Measurements from ENCODE around the gene HPCAL1.

The HPCAL1 gene

GRCh38 chr2:10320933-10321332 lies 18.2 kb downstream of the HPCAL1 start:
- no peak for DNase-seq (ENCODE audit: low spot score)
- Histone ChIP-seq H3K4me3 (no peak overlapping the region), H3K27ac (no peak overlapping the region)
- no peak for TF ChIP-seq CTCF (IDR thresholded peaks at IDR 0.05)

- no peak overlapping the region for H3K4me3 ChIP-seq
- DNase-seq (ENCODE audit: low spot score), result no peak
- no peak for TF ChIP-seq CTCF (IDR thresholded peaks at IDR 0.05)
- H3K27ac ChIP-seq, result no peak overlapping the region
Observed at GRCh38 chr2:10321622-10322021, 18.9 kb downstream of the HPCAL1 start.

- no peak for DNase-seq (ENCODE audit: low spot score)
- Histone ChIP-seq H3K4me3 (no peak overlapping the region), H3K27ac (no peak overlapping the region)
- TF ChIP-seq CTCF (IDR thresholded peaks at IDR 0.05), result no peak
Observed at GRCh38 chr2:10322481-10322880, 19.8 kb downstream of the HPCAL1 start.

GRCh38 chr2:10322973-10323372 lies 20.3 kb downstream of the HPCAL1 start:
- no peak overlapping the region for H3K27ac ChIP-seq
- no peak overlapping the region for H3K4me3 ChIP-seq
- no peak for DNase-seq (ENCODE audit: low spot score)
- no peak for TF ChIP-seq CTCF (IDR thresholded peaks at IDR 0.05)

DNA sequence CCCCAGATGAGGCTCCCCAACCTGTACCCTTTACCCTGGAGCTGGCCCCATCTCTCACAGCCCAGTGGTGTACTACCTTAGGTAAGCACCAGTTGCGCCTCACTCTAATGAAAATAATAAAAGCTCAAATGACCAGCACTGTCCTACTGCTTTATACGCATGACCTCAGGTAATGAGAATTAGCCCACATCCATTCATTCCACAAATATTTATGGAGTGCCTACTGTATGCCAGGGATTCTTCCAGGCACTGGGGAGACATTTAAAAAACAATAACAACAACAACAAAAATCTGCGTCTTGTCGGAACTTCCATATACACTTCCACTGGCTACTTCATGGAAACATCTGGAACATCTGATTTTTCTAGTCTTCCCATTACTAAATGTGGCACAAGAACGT lies 20.8 kb downstream of the HPCAL1 start:
- TF ChIP-seq CTCF (IDR thresholded peaks at IDR 0.05), result no peak
- no peak for DNase-seq (ENCODE audit: low spot score)
- Histone ChIP-seq H3K4me3 (no peak overlapping the region), H3K27ac (no peak overlapping the region)

DNA sequence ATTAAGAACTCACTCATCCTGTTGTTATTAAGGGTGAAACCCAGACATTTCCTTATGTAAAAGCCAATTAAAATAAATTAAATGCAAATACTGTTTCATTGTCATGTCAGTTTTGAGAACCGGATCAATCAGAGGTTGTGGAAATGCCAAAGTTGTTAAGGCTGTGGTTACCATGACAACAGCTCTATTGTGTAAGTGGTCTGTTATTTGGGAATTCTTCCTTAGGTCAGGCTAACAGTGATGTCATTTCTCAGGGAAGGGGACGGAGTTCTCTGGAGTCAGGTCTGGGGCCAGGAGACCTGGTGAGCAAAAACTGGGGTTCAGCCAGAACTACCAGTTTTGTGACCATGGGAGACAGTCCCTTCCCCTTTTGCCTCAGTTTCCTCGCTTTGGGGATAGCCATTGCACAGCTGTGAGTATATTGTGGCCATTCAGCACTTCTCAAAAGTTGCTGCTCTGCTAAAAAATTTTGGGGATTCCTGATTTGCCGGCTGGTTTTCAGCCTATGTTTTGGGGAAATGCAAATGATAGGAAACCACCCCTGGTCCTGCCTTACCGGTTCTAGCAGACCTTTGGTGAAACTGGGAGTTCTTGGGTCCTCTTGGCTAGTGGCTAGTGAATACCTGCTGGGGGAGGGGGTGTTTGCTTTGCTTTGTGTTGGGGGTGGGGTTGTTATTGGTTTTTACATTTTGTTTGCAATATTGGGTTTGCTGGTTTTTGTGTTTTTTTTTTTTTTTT lies 21.6 kb downstream of the HPCAL1 start:
- no peak for DNase-seq (ENCODE audit: low spot score)
- no peak for TF ChIP-seq CTCF (IDR thresholded peaks at IDR 0.05)
- Histone ChIP-seq H3K4me3 (no peak overlapping the region), H3K27ac (no peak overlapping the region)
